ENCODE measurements around the gene SH2D2A. TPM values are rescaled to one million over a fixed set of nuclear protein-coding genes. Genes with fewer than 3 reads are reported as not detected.

The SH2D2A gene
- total RNA-seq, 4 donors from 2014 or later, result 6.0 TPM; not detected in 3

DNA sequence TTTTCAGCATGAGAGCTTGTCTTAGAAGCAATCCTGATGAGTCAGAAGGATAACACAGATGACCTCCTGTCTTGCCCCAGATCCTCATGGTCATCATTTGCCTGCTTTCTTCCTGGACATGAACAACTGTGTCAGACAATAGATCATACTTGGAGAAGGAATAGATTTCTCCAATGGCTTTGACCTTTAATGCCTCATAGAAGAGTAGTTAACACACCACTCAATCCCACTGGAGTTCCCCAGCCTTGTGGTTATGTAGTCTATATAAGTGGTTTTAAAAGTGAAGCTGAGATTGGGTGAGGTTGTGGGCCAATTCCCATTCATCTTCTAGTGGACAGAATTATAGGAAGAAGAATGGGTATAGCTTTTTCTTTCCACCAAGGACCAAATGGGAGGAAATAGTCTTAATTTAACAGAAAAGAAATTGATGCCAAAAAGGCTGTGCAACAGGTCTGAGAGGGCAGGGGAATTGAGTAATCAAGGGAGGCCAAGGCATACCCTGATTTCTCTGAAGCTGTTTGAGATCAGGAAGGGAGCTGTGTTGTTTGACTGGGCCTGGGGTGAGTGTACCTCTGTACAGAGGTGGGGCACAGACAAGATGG is 35.0 kb downstream of the SH2D2A start:
- TF ChIP-seq, protein P1, sequence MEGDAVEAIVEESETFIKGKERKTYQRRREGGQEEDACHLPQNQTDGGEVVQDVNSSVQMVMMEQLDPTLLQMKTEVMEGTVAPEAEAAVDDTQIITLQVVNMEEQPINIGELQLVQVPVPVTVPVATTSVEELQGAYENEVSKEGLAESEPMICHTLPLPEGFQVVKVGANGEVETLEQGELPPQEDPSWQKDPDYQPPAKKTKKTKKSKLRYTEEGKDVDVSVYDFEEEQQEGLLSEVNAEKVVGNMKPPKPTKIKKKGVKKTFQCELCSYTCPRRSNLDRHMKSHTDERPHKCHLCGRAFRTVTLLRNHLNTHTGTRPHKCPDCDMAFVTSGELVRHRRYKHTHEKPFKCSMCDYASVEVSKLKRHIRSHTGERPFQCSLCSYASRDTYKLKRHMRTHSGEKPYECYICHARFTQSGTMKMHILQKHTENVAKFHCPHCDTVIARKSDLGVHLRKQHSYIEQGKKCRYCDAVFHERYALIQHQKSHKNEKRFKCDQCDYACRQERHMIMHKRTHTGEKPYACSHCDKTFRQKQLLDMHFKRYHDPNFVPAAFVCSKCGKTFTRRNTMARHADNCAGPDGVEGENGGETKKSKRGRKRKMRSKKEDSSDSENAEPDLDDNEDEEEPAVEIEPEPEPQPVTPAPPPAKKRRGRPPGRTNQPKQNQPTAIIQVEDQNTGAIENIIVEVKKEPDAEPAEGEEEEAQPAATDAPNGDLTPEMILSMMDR (IDR thresholded peaks at IDR 0.05), result no peak
- no peak for TF ChIP-seq POLR2A (IDR thresholded peaks at IDR 0.05)
- Histone ChIP-seq H3K27ac (no peak overlapping the region), H3K4me1 (no peaks in the 10 kb centered on the region), H3K9me3 (no peaks in the 10 kb centered on the region), H3K36me3 (no peaks in the 10 kb centered on the region), H3K27me3 (no peaks in the 10 kb centered on the region), H3K4me3 (no peak overlapping the region)
- DNase-seq, result no peak
- intact Hi-C loops (cut with DNase I; ENCODE audit: low total_unique reads), result no loop called here

DNA sequence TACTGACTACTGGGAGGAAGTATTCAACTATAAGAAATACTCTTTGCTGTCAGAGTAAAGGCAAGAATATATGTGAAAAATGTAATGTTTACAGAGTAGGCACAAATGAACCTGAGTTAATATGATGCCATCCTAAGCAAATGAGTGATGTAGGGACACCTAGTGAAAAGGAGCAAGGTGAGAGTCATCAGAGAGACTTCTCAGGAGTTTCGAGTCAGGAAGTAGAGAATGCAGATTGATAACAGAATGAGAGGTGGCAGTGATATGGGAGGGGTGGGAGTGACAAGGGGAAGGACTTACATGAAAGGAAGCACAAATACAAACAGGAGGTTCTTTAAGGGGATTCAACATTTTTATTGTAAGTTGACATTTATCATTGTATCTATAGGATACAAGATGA is 39.1 kb downstream of the SH2D2A start:
- no peak for DNase-seq
- no peaks in the 10 kb centered on the region for H3K27me3 ChIP-seq
- H3K27ac ChIP-seq, result no peak overlapping the region
- H3K4me3 ChIP-seq, result no peak overlapping the region
- intact Hi-C loops (cut with DNase I; ENCODE audit: low total_unique reads), result no loop called here
- H3K9me3 ChIP-seq, result no peaks in the 10 kb centered on the region
- no peaks in the 10 kb centered on the region for H3K36me3 ChIP-seq
- no peaks in the 10 kb centered on the region for H3K4me1 ChIP-seq
- TF ChIP-seq, protein P1 (IDR thresholded peaks at IDR 0.05), result no peak
- no peak for TF ChIP-seq POLR2A (IDR thresholded peaks at IDR 0.05)

DNA sequence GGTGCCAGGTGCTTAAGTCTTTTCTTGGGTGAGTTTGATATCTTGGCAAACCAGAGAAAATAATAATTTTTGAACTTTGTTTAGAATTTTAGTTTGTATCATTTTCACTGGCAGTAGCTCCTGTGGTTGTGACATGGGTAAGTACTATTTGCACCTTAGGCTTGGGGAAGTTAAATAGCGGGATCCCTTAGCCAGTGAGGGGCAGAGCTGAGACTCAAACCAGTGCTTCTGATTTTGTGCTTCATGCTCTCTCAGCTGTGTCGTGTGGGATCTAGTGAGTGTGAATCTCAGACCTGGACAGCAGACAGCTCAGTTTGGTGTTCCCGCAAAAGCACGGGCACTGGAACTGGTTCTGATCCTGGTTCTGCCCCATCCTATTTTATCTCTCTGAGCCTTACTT is 39.7 kb downstream of the SH2D2A start:
- Histone ChIP-seq H3K9me3 (no peaks in the 10 kb centered on the region), H3K4me3 (no peak overlapping the region), H3K27me3 (no peaks in the 10 kb centered on the region), H3K36me3 (no peaks in the 10 kb centered on the region), H3K27ac (no peak overlapping the region), H3K4me1 (no peaks in the 10 kb centered on the region)
- no peak for DNase-seq
- intact Hi-C loops (cut with DNase I; ENCODE audit: low total_unique reads), result no loop called here
- TF ChIP-seq POLR2A (IDR thresholded peaks at IDR 0.05), result no peak
- TF ChIP-seq, protein P1 (IDR thresholded peaks at IDR 0.05), result no peak

DNA sequence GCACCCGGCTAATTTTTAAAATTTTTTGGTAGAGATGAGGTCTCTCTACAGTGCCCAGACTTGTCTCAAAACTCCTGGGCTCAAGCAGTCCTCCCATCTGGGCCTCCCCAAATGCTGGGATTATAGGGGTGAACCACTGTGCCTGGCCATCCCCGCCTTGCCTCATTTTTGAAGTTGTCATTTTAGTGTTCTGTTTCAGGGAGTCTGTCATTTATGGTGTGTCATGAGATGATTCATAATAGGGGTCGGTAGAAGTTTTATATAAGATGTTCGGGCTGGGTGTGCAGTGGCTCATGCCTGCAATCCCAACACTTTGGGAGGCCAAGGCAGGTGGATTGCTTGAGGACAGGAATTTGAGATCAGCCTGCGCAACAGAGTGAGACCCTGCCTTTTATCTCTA is 40.8 kb downstream of the SH2D2A start:
- intact Hi-C loops (cut with DNase I; ENCODE audit: low total_unique reads), result no loop called here
- no peak for TF ChIP-seq POLR2A (IDR thresholded peaks at IDR 0.05)
- TF ChIP-seq, protein P1 (IDR thresholded peaks at IDR 0.05), result no peak

DNA sequence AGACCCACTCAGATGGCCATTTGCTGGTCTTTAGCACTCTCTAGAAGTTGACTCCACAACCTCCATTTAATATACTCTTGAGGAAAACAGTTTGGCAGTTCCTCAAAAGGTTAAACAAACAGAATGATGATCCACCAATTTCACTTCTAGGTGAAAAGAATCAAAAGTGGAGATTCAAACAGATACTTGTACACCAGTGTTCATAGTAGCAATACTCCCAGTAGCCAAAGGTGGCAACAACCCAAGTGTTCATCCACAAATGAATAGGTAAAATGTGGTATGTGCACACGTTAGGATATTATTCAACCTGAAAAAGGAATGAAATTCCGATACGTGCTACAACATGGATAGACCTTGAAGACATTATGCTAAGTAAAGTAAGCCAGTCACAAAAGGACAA is 43.0 kb downstream of the SH2D2A start:
- H3K36me3 ChIP-seq, result no peaks in the 10 kb centered on the region
- H3K9me3 ChIP-seq, result no peaks in the 10 kb centered on the region
- DNase-seq, result no peak
- no peak overlapping the region for H3K4me3 ChIP-seq
- H3K27ac ChIP-seq, result no peak overlapping the region
- intact Hi-C loops (cut with DNase I; ENCODE audit: low total_unique reads), result no loop called here
- H3K4me1 ChIP-seq, result peaks cover 0 to 13% of the 10 kb centered on the region in 2 donors
- H3K27me3 ChIP-seq, result no peaks in the 10 kb centered on the region
- no peak for TF ChIP-seq POLR2A (IDR thresholded peaks at IDR 0.05)
- TF ChIP-seq, protein P1 (IDR thresholded peaks at IDR 0.05), result no peak

More for the DNA sequence above, 40.8 kb downstream of the SH2D2A start:
- Histone ChIP-seq H3K27me3 (no peaks in the 10 kb centered on the region), H3K4me3 (no peak overlapping the region), H3K36me3 (no peaks in the 10 kb centered on the region), H3K27ac (no peak overlapping the region), H3K4me1 (no peaks in the 10 kb centered on the region), H3K9me3 (no peaks in the 10 kb centered on the region)
- DNase-seq, result no peak

Measured in uterus (tissue), 4 donors.